K562 (cell line): Measurements from ENCODE around the gene PMVK. TPM values are rescaled to one million over a fixed set of nuclear protein-coding genes. Genes with fewer than 3 reads are reported as not detected.

Experiments
- ATAC-seq: fragments of 200-7000 bp; cut with Tn5 transposase; 3 replicates; pipeline ENCODE4 v1.9.1; 2020; ENCODE audit warnings: moderate library complexity
- BruUV-seq: library from RNA; stranded (reverse); fragments of 400-500 nt; replicated peaks from 2 replicates; lab custom pipeline; 2021; lab: Mats Ljungman, UMichigan
- CTCF ChIA-PET: fragments of 300-600 bp; formaldehyde crosslinking; extraction: SDS; loops from one replicate; lab custom pipeline; 2021; ENCODE audit warnings: low intra/inter-chr PET ratio; lab: Yijun Ruan, JAX
- POLR2A ChIA-PET: fragments of 300-600, 350-650 bp; sonication (Branson Sonifier 250); formaldehyde crosslinking; extraction: SDS; loops from one replicate; lab custom pipeline; 2021; ENCODE audit warnings: antibody characterized with exemption, inconsistent platforms; lab: Yijun Ruan, JAX
- DNase-seq, 4 experiments: peaks; one replicate each; pipeline versions ENCODE4 v3.0.0 to v3.0.0-alpha.2; 2011 to 2018; ENCODE audit warnings: low spot score in 3 of 4, mixed read lengths in 3 of 4; ENCODE audit errors: extremely low read depth in 1 of 4
- FAIRE-seq: peaks from 2 replicates; lab custom pipeline; 2011; peaks lifted over from hg19 to GRCh38; lab: Jason Lieb, UNC
- H2AFZ ChIP-seq: 2 replicates; pipeline ENCODE4 v1.6.0; 2011; ENCODE audit warnings: low read depth, low read length, control low read depth, inconsistent platforms
- H3K27ac ChIP-seq: fragments of 200-600 bp; 3 replicates; pipeline ENCODE4 v1.8.0; 2011; ENCODE audit warnings: low read depth, mild to moderate bottlenecking, control low read depth, inconsistent platforms, low read length, moderate library complexity, mixed read lengths; ENCODE audit errors: extremely low read depth
- H3K27me3 ChIP-seq, 2 experiments: fragments of 300-600 bp in 1 of 2; 2 replicates in 1 of 2; 3 replicates in 1 of 2; pipeline versions ENCODE4 v1.6.0 to v1.8.0; 2011; ENCODE audit warnings: inconsistent platforms in 2 of 2, low read length in 2 of 2, mild to moderate bottlenecking in 1 of 2, mixed read lengths in 1 of 2, moderate library complexity in 1 of 2; ENCODE audit not compliant: control insufficient read depth in 2 of 2, insufficient read depth in 2 of 2
- H3K36me3 ChIP-seq: fragments of 300-600 bp; 3 replicates; pipeline ENCODE4 v1.8.0; 2011; ENCODE audit warnings: mild to moderate bottlenecking, low read length, inconsistent platforms; ENCODE audit not compliant: control insufficient read depth, insufficient read depth
- H3K4me1 ChIP-seq, 2 experiments: fragments of 200-600 bp in 1 of 2; replicated peaks in 1 of 2; 2 replicates in 1 of 2; 3 replicates in 1 of 2; pipeline versions ENCODE4 v1.5.1 to v1.8.0; 2011; ENCODE audit warnings: inconsistent platforms in 2 of 2, low read length in 2 of 2, mild to moderate bottlenecking in 1 of 2, mixed read lengths in 1 of 2, moderate library complexity in 1 of 2; ENCODE audit not compliant: control insufficient read depth in 2 of 2, insufficient read depth in 2 of 2
- H3K4me2 ChIP-seq: 2 replicates; pipeline ENCODE4 v1.6.1; 2011; ENCODE audit warnings: low read length, control low read depth, inconsistent platforms, mixed read lengths; ENCODE audit not compliant: insufficient read depth
- H3K4me3 ChIP-seq: fragments of 200-600 bp; sonication (generic), shearing (Covaris generic); 2 replicates; pipeline ENCODE4 v1.5.1; 2016; ENCODE audit warnings: control low read depth, inconsistent platforms
- H3K79me2 ChIP-seq: fragments of 200-600 bp; 3 replicates; pipeline ENCODE4 v1.8.0; 2011; ENCODE audit warnings: low read length, inconsistent platforms; ENCODE audit not compliant: control insufficient read depth, insufficient read depth
- H3K9ac ChIP-seq, 2 experiments: 2 replicates each; pipeline versions ENCODE4 v1.6.0 to v1.6.1; 2011; ENCODE audit warnings: low read depth in 2 of 2, low read length in 2 of 2, control low read depth in 1 of 2, inconsistent platforms in 1 of 2, mild to moderate bottlenecking in 1 of 2, mixed read lengths in 1 of 2; ENCODE audit not compliant: insufficient read depth in 1 of 2
- H3K9me1 ChIP-seq: one replicate; pipeline ENCODE4 v1.6.0; 2011; ENCODE audit warnings: inconsistent platforms, mild to moderate bottlenecking, low read length, moderate library complexity; ENCODE audit not compliant: control insufficient read depth, insufficient read depth
- H3K9me3 ChIP-seq: replicated peaks from 2 replicates; pipeline ENCODE4 v1.5.1; 2011; ENCODE audit warnings: low read depth, low read length, inconsistent platforms; ENCODE audit not compliant: control insufficient read depth, insufficient read depth
- H4K20me1 ChIP-seq: replicated peaks from 2 replicates; pipeline ENCODE4 v1.6.1; 2011; ENCODE audit warnings: low read length, inconsistent platforms, mixed read lengths; ENCODE audit not compliant: control insufficient read depth, insufficient read depth
- CHCHD3 ChIP-seq: fragments of 250-450 bp; sonication (Bioruptor Pico); IDR thresholded peaks from 2 replicates; pipeline ENCODE4 v2.1.2; 2022; ENCODE audit warnings: mild to moderate bottlenecking
- FOXP1 ChIP-seq: sonication (generic); formaldehyde crosslinking; IDR thresholded peaks from 2 replicates; pipeline ENCODE4 v1.8.0; 2022; ENCODE audit warnings: mild to moderate bottlenecking, missing genetic modification reagents
- LCOR ChIP-seq: sonication (generic); formaldehyde crosslinking; IDR thresholded peaks from 2 replicates; pipeline ENCODE4 v1.8.0; 2022; ENCODE audit warnings: mild to moderate bottlenecking, missing genetic modification reagents
- MYNN ChIP-seq, 2 experiments: sonication (generic); formaldehyde crosslinking in 1 of 2; IDR thresholded peaks; 2 replicates each; pipeline versions ENCODE4 v1.5.0 to v1.6.1; 2016 to 2020; ENCODE audit warnings: antibody characterized with exemption in 1 of 2, missing genetic modification reagents in 1 of 2
- PHF20 ChIP-seq: fragments of 450-650 bp; IDR thresholded peaks from 2 replicates; pipeline ENCODE4 v1.6.1; 2018; ENCODE audit not compliant: partially characterized antibody
- PML ChIP-seq: IDR thresholded peaks from 2 replicates; pipeline ENCODE4 v1.6.1; 2012; ENCODE audit warnings: low read length, inconsistent platforms
- TEAD1 ChIP-seq, 2 experiments: fragments of 450-650 bp in 1 of 2; sonication (generic) in 1 of 2; formaldehyde crosslinking; IDR thresholded peaks; 2 replicates each; pipeline versions ENCODE4 v1.4.0 to v1.8.0; 2020 to 2022; ENCODE audit warnings: mild to moderate bottlenecking in 2 of 2, missing genetic modification reagents in 1 of 2
- ZBTB33 ChIP-seq: sonication (generic); formaldehyde crosslinking; IDR thresholded peaks from 2 replicates; pipeline ENCODE4 v1.8.1; 2023; ENCODE audit warnings: mild to moderate bottlenecking, missing genetic modification reagents
- ZNF197 ChIP-seq: fragments of 200-800 bp; sonication (Bioruptor generic); IDR thresholded peaks from 2 replicates; pipeline ENCODE4 v1.6.1; 2016; ENCODE audit warnings: low read depth, missing genetic modification characterization, missing compliant biosample characterization
- ZNF263 ChIP-seq: sonication (generic); formaldehyde crosslinking; IDR thresholded peaks from 2 replicates; pipeline ENCODE4 v1.8.0; 2022; ENCODE audit warnings: mild to moderate bottlenecking, missing genetic modification reagents, borderline replicate concordance
- WGBS: fragments of 100-300 bp; shearing (Covaris generic); methylation state at CpG from one replicate; pipeline ENCODE4 v1.1.6; 2016; ENCODE audit warnings: low coverage, mixed read lengths; ENCODE audit not compliant: insufficient coverage; ENCODE audit errors: missing lambda C conversion rate; 5-methylcytosine and 5-hydroxymethylcytosine counted together
- in situ Hi-C: fragments of 300-500 bp; cut with MboI; formaldehyde crosslinking; loops from 4 replicates; pipeline ENCODE4 v1.15.0; 2018; ENCODE audit warnings: inconsistent platforms, mixed read lengths
- intact Hi-C: fragments of 100-400 bp; cut with micrococcal nuclease; formaldehyde crosslinking; loops from 2 replicates; pipeline ENCODE4 v1.14.2; 2022
- polyA plus RNA-seq, 8 experiments: library from polyadenylated mRNA; depleted of rRNA in 4 of 8; stranded (reverse) in 5 of 8; unstranded in 3 of 8; fragments of >200 nt; fragmentation: Nextera tagmentation in 2 of 8; fragmentation: Illumina TruSeq in 1 of 8; extraction: Ambion mirVana in 2 of 8; extraction: Trizol in 1 of 8; gene quantifications; 2 replicates each; pipeline versions ENCODE4 v1.2.1 to v1.2.3, GENCODE V29; 2011 to 2014; ENCODE audit warnings: inconsistent platforms in 1 of 8, missing spikeins in 1 of 8
- total RNA-seq, 7 experiments: library from RNA; depleted of rRNA in 6 of 7; stranded (reverse); fragments of >200 nt in 6 of 7; fragmentation: Illumina TruSeq in 2 of 7; extraction: Trizol in 2 of 7; gene quantifications; 2 replicates each; pipeline versions ENCODE4 v1.2.1 to v1.2.3, GENCODE V29; 2011 to 2021; ENCODE audit warnings: low replicate concordance in 1 of 7
- TF ChIP-seq, protein P1 (sequence below): fragments of 450-650 bp; IDR thresholded peaks from 2 replicates; pipeline ENCODE4 v1.6.1; 2016; ENCODE audit warnings: missing biosample characterization, missing genetic modification characterization

The PMVK gene
- total and polyA plus RNA-seq, 9 of the 15 experiments (the other 6 are each of a cell fraction or from before 2014, with no cell fraction given), result 1.1 to 15.3 (median 6.3) TPM

DNA sequence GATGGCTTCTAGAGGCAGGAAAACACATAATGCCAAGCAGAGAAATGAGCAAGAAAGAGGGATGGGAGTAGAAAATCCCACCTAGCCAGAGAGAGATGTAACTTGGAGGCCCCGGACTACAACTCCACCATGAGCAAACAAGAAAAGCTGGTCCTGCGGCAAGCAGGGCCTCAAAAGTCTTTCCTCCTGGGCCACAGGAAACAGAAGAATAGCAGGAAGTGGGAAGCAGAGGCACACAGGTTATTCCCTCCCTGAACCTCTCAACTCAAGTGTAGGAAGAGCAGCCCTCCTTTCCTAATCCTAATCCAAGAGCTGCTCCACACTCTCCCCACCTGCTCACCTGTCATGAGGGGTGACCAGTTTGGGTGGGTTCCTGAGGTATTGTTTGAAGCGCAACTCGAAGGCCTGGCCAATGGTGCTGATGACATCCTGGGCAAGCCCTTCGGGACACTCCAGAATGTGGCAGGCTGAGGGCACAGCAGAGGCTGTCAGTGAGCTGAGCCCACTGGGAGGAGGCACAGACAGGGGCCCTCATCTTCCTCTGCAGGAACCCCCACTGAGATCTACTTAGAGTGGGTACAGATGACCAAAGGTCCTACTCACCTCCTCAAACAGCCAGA is 30.9 kb upstream of the PMVK start:
- BruUV-seq, result no TSS peak
- Histone ChIP-seq H4K20me1 (no peaks in the 10 kb centered on the region), H3K9ac (peak overlapping the region in 1 of 2 experiments; percentile 70; a peak in 1 of 4 replicates), H3K27me3 (no peaks in the 10 kb centered on the region; a peak in 1 of 5 replicates), H3K79me2 (peaks cover 42% of the 10 kb centered on the region), H3K9me1 (no peaks in the 10 kb centered on the region), H3K4me2 (no peak overlapping the region), H3K9me3 (no peaks in the 10 kb centered on the region), H3K27ac (no peak overlapping the region), H3K4me1 (peaks cover 43 to 57% of the 10 kb centered on the region in 2 experiments), H3K4me3 (no peak overlapping the region), H2AFZ (no peak overlapping the region), H3K36me3 (peaks cover 69% of the 10 kb centered on the region)
- ATAC-seq, result no peak
- ChIA-PET CTCF (interaction anchor here (0.6 kb wide), 1 partner anchor 1684 kb away, joined by 3 read pairs; no protein-coding TSS in a partner anchor), POLR2A (interaction anchor here (0.6 to 2.0 kb wide), 3 partner anchors 16 to 306 kb away, joined by 3 to 9 read pairs (median 4); partner anchors contain the start of genes CLK2 and FLAD1)
- intact Hi-C loops, result no loop called here
- no peak for DNase-seq
- TF ChIP-seq ZBTB33 (CRISPR knock-in tag) (no peak), MYNN (IDR thresholded peaks at IDR 0.05) (no peak), MYNN (CRISPR knock-in tag; IDR thresholded peaks at IDR 0.05) (no peak), ZNF197 (CRISPR knock-in tag) (no peak), PHF20 (no peak), PML (no peak), FOXP1 (CRISPR knock-in tag) (no peak), TEAD1 (CRISPR knock-in tag; IDR thresholded peaks at IDR 0.05) (no peak), CHCHD3 (CRISPR knock-in tag) (no peak), ZNF263 (CRISPR knock-in tag) (no peak), LCOR (CRISPR knock-in tag) (no peak)
- TF ChIP-seq, protein P1, sequence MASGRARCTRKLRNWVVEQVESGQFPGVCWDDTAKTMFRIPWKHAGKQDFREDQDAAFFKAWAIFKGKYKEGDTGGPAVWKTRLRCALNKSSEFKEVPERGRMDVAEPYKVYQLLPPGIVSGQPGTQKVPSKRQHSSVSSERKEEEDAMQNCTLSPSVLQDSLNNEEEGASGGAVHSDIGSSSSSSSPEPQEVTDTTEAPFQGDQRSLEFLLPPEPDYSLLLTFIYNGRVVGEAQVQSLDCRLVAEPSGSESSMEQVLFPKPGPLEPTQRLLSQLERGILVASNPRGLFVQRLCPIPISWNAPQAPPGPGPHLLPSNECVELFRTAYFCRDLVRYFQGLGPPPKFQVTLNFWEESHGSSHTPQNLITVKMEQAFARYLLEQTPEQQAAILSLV (tag), result no peak
- no peak for FAIRE-seq
- in situ Hi-C loops, result no loop called here
- WGBS, result 89% methylated on average over 5 of the region's 5 CpGs
